ENCODE results near the gene GALNT10.

Gene GALNT10

GRCh38 chr5:154211641-154212390 lies 21.3 kb downstream of the GALNT10 start:
- TF ChIP-seq FOXK2 (IDR thresholded peaks at IDR 0.05), result no peak
- TF ChIP-seq L3MBTL2 (conservative IDR thresholded peaks at IDR 0.05), result no peak
- no peak for TF ChIP-seq TARDBP (IDR thresholded peaks at IDR 0.05)
- no peak for TF ChIP-seq FOXM1 (IDR thresholded peaks at IDR 0.05; ENCODE audit: borderline replicate concordance)
- TF ChIP-seq LEF1 (IDR thresholded peaks at IDR 0.05; ENCODE audit: borderline replicate concordance), result no peak
- no peak for TF ChIP-seq ZNF384 (IDR thresholded peaks at IDR 0.05)
- DNase-seq (ENCODE audit: extremely low spot score), result no peak
- POLR2A ChIA-PET, result no interaction called here
- CTCF ChIA-PET, result interaction anchor here (1.5 kb wide), 1 partner anchor 15 kb away, joined by 3 read pairs; no protein-coding TSS in a partner anchor

GRCh38 chr5:154213592-154213991 lies 23.1 kb downstream of the GALNT10 start:
- TF ChIP-seq ARNT (IDR thresholded peaks at IDR 0.05), result no peak
- POLR2A ChIA-PET, result no interaction called here
- CTCF ChIA-PET, result no interaction called here
- DNase-seq (ENCODE audit: extremely low spot score), result no peak

GRCh38 chr5:154214371-154215106 lies 24.0 kb downstream of the GALNT10 start:
- ChIA-PET POLR2A (no interaction called here), CTCF (no interaction called here)
- DNase-seq (ENCODE audit: extremely low spot score), result no peak
- TF ChIP-seq ZNF384 (IDR thresholded peaks at IDR 0.05) (no peak), TARDBP (IDR thresholded peaks at IDR 0.05) (no peak), SP1 (IDR thresholded peaks at IDR 0.05) (no peak), L3MBTL2 (conservative IDR thresholded peaks at IDR 0.05) (no peak)

DNA sequence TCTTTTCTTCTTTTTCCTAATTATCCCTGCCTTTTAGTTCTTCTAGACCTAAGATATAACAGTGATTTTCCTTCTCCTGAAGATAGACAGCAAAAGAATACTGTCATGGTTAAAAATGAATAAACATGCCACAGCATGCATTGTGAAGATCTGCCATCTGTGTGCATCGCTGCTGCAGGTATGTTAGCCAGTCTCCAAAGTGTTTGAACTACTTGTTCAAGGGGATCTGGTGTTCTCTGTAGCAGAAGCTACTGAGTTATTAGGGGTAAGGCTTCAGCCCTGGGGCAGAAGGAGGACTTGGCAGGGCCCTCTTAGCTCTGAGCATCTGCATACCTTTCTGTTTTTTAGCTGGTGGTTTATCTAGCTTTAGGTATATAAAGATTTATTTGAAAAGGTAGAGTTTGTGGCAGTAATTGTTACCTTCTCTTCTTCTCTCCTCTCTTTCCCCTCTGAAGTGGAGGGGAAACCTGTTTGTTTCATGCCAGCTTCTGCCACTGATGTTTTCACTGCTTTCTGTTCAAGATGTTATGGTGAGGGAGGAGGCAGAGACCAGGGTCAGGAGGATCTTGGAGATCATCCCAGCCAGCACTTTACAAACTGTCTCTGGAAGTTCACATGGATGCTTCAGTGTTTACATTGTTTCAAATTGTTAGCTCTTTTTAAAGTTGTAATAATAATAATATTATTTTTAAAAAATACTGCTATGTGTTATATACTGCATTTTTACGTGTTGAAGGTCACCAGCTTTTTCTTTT lies 25.2 kb downstream of the GALNT10 start:
- CTCF ChIA-PET, result interaction anchor here (0.6 kb wide), 1 partner anchor 1017 kb away, joined by 9 read pairs; no protein-coding TSS in a partner anchor
- DNase-seq (ENCODE audit: extremely low spot score), result no peak
- POLR2A ChIA-PET, result no interaction called here
- TF ChIP-seq FOXK2 (IDR thresholded peaks at IDR 0.05) (no peak), NFRKB (IDR thresholded peaks at IDR 0.05) (no peak), ELF4 (IDR thresholded peaks at IDR 0.05) (no peak)

DNA sequence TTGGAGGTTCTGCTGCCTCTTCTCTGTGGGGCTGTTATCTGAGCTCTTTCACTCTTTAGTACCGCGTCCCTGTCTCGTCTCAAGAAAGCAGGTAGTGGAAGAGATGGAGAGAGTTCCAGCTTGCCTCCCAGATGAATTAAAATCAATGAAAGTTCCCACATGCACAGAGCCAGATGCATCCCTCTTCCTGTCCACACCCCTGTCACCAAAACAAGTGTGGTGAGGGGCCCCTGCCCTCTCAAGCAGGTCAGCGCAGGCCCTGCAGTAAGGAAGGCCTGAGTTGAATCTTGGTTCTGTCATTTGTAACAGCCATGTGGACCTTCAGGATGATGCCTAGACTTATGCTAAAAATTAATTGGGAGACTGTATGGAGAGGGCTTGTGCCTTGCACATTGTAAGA lies 26.9 kb downstream of the GALNT10 start:
- TF ChIP-seq CTBP1 (IDR thresholded peaks at IDR 0.05; ENCODE audit: borderline replicate concordance) (no peak), SP1 (IDR thresholded peaks at IDR 0.05) (no peak), ZNF384 (IDR thresholded peaks at IDR 0.05) (no peak), BHLHE40 (IDR thresholded peaks at IDR 0.05; ENCODE audit: borderline replicate concordance) (no peak), TARDBP (IDR thresholded peaks at IDR 0.05) (no peak), SUZ12 (IDR thresholded peaks at IDR 0.05) (no peak), FOXA1 (IDR thresholded peaks at IDR 0.05) (no peak), NFRKB (IDR thresholded peaks at IDR 0.05) (no peak), L3MBTL2 (conservative IDR thresholded peaks at IDR 0.05) (no peak), FOXK2 (IDR thresholded peaks at IDR 0.05) (no peak), PKNOX1 (IDR thresholded peaks at IDR 0.05) (no peak), ELF4 (IDR thresholded peaks at IDR 0.05) (no peak), ARNT (IDR thresholded peaks at IDR 0.05) (no peak), FOXM1 (IDR thresholded peaks at IDR 0.05; ENCODE audit: borderline replicate concordance) (no peak), LEF1 (IDR thresholded peaks at IDR 0.05; ENCODE audit: borderline replicate concordance) (no peak), HDGF (IDR thresholded peaks at IDR 0.05; ENCODE audit: borderline replicate concordance) (no peak)
- ChIA-PET POLR2A (no interaction called here), CTCF (no interaction called here)
- no peak for DNase-seq (ENCODE audit: extremely low spot score)

DNA sequence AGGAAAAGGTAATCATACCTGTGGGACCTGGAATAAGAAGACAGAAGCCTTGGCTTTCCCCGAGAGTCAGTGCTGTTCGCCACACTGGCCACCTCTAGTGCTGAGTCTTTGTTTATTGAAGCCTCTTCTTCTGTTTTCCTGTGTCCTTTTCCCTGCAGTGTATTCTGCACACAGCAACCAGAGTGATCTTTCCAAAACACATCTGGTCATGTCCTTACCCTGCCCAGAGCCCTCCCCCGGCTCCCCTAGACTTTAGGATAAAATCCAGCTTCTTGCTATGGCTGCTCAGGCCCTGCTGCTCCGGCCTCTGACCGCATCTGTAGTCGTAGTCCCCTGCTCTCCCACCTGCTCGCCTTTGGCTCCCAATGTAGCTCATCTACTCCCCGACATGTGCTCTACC lies 28.3 kb downstream of the GALNT10 start:
- ChIA-PET POLR2A (no interaction called here), CTCF (no interaction called here)

More for the DNA sequence above, 28.3 kb downstream of the GALNT10 start:
- no peak for DNase-seq (ENCODE audit: extremely low spot score)
- TF ChIP-seq BHLHE40 (IDR thresholded peaks at IDR 0.05; ENCODE audit: borderline replicate concordance) (no peak), PKNOX1 (IDR thresholded peaks at IDR 0.05) (no peak), SUZ12 (IDR thresholded peaks at IDR 0.05) (no peak), LEF1 (IDR thresholded peaks at IDR 0.05; ENCODE audit: borderline replicate concordance) (no peak), FOXK2 (IDR thresholded peaks at IDR 0.05) (no peak)
